Measurements from ENCODE around the gene TMEM141.
"Not testable (repeated sequence)": the region's sequence is repeated elsewhere in the genome, so short reads cannot be mapped to it uniquely, and the experiment has no call there.

Gene TMEM141

GRCh38 chr9:136840140-136840876 is 49.2 kb downstream of the TMEM141 start:
- Histone ChIP-seq H3K4me1 (ENCODE audit: insufficient read depth, low read length) (peaks cover 8% of the 10 kb centered on the region; the same call in 1 of the 2 replicates), H3K36me3 (ENCODE audit: insufficient read depth, low read length) (no peaks in the 10 kb centered on the region), H3K9ac (ENCODE audit: low read depth, low read length) (no peak overlapping the region), H3K9me3 (ENCODE audit: control insufficient read depth, insufficient read depth, low read length) (no peaks in the 10 kb centered on the region)

- peaks cover 8% of the 10 kb centered on the region; the same call in 1 of the 2 replicates for H3K4me1 ChIP-seq (ENCODE audit: insufficient read depth, low read length)
- no peak overlapping the region for H3K9ac ChIP-seq (ENCODE audit: low read depth, low read length)
- no peaks in the 10 kb centered on the region for H3K9me3 ChIP-seq (ENCODE audit: control insufficient read depth, insufficient read depth, low read length)
- H3K36me3 ChIP-seq (ENCODE audit: insufficient read depth, low read length): no peaks in the 10 kb centered on the region
These were observed 49.9 kb downstream of the TMEM141 start for GRCh38 chr9:136840877-136841645.

- not testable (repeated sequence) for H3K36me3 ChIP-seq (ENCODE audit: insufficient read depth, low read length); H3K9ac ChIP-seq (ENCODE audit: low read depth, low read length); H3K4me1 ChIP-seq (ENCODE audit: insufficient read depth, low read length); H3K9me3 ChIP-seq (ENCODE audit: control insufficient read depth, insufficient read depth, low read length)
These were observed 50.7 kb downstream of the TMEM141 start for GRCh38 chr9:136841646-136842379.

- not testable (repeated sequence) for H3K9me3 ChIP-seq (ENCODE audit: control insufficient read depth, insufficient read depth, low read length); H3K4me1 ChIP-seq (ENCODE audit: insufficient read depth, low read length); H3K9ac ChIP-seq (ENCODE audit: low read depth, low read length); H3K36me3 ChIP-seq (ENCODE audit: insufficient read depth, low read length)
These were observed 51.3 kb downstream of the TMEM141 start, which contains the start of gene AJM1 for GRCh38 chr9:136842380-136842948. TSS of gene AJM1 (plus strand) at chr9:136842478. CDS start at chr9:136844415, 1,937 bp downstream.
